Activated gamma-delta T cell treated with anti-CD3 and anti-CD28 coated beads, Interleukin-2, amount 50 U/mL, for 16 hours (primary cell): ENCODE measurements around the gene INPP5A.

Source experiments
- DNase-seq: peaks from one replicate; pipeline ENCODE4 v3.0.0-alpha.2; 2020; ENCODE audit warnings: low read depth

Gene INPP5A

GRCh38 chr10:132804287-132804686 is 266.7 kb downstream of the INPP5A start:
- no peak for DNase-seq

GRCh38 chr10:132804785-132805426 is 267.3 kb downstream of the INPP5A start:
- no peak for DNase-seq

- DNase-seq, result no peak
Observed at GRCh38 chr10:132805599-132805998, 268.0 kb downstream of the INPP5A start.

- DNase-seq, result no peak
Observed at GRCh38 chr10:132806110-132806509, 268.5 kb downstream of the INPP5A start.

- no peak for DNase-seq
Observed at GRCh38 chr10:132806561-132807003, 269.0 kb downstream of the INPP5A start.

GRCh38 chr10:132807621-132808049 is 270.0 kb downstream of the INPP5A start:
- no peak for DNase-seq

GRCh38 chr10:132808383-132809231 is 271.0 kb downstream of the INPP5A start:
- no peak for DNase-seq

GRCh38 chr10:132809232-132810140 is 271.9 kb downstream of the INPP5A start:
- DNase-seq, result no peak

GRCh38 chr10:132810141-132810806 is 272.7 kb downstream of the INPP5A start:
- DNase-seq, result no peak

- no peak for DNase-seq
Observed at GRCh38 chr10:132810807-132811700, 273.5 kb downstream of the INPP5A start.

- DNase-seq, result no peak
Observed at GRCh38 chr10:132811891-132812481, 274.4 kb downstream of the INPP5A start.

- no peak for DNase-seq
Observed at GRCh38 chr10:132812520-132812919, 274.9 kb downstream of the INPP5A start.

- DNase-seq, result no peak
Observed at GRCh38 chr10:132813001-132813401, 275.4 kb downstream of the INPP5A start.

GRCh38 chr10:132813560-132814468 is 276.2 kb downstream of the INPP5A start:
- no peak for DNase-seq

- DNase-seq, result no peak
Observed at GRCh38 chr10:132814469-132814856, 276.9 kb downstream of the INPP5A start.

GRCh38 chr10:132815168-132815857 is 277.7 kb downstream of the INPP5A start:
- no peak for DNase-seq

GRCh38 chr10:132816718-132817117 is 279.1 kb downstream of the INPP5A start:
- DNase-seq, result no peak

GRCh38 chr10:132817701-132818211 is 280.2 kb downstream of the INPP5A start:
- DNase-seq, result no peak
